Measurements from ENCODE around the gene TERF2IP. TPM values are rescaled to one million over a fixed set of nuclear protein-coding genes. Genes with fewer than 3 reads are reported as not detected.

The TERF2IP gene
- total and polyA plus RNA-seq, 9 of the 15 experiments (the other 6 are each of a cell fraction or from before 2014, with no cell fraction given), result 14.5 to 64.2 (median 47.0) TPM

DNA sequence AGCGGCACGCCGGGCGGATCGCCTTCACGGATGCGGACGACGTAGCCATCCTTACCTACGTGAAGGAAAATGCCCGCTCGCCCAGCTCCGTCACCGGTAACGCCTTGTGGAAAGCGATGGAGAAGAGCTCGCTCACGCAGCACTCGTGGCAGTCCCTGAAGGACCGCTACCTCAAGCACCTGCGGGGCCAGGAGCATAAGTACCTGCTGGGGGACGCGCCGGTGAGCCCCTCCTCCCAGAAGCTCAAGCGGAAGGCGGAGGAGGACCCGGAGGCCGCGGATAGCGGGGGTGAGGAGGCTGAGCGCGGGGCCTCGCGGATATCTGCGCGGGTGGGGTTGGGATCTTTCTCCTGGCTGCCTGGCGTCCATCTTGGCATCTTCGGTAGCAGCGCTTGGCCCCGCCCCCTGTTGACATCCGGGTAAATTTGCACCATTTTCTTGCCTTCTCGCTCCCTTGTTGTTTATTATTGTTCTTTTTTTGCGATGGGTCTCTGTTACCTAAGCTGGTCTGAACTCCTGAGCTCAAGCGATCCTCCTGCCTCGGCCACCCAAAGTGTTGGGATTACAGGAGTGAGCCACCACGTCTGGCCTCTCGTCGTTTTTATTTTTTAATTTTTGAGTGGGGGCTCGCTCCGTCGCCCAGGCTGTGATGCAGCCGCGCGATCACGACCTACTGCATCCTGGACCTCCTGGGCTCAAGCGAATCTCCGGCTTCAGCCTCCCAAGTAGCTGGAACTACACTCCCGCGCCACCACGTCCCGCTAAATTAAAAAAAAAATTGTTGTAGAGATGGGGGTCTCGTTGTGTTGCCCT lies 898 bp downstream of the TERF2IP start (continued):
- TF ChIP-seq, protein P1, sequence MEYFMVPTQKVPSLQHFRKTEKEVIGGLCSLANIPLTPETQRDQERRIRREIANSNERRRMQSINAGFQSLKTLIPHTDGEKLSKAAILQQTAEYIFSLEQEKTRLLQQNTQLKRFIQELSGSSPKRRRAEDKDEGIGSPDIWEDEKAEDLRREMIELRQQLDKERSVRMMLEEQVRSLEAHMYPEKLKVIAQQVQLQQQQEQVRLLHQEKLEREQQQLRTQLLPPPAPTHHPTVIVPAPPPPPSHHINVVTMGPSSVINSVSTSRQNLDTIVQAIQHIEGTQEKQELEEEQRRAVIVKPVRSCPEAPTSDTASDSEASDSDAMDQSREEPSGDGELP (CRISPR knock-in tag; IDR thresholded peaks at IDR 0.05; ENCODE audit: borderline replicate concordance), result peak; percentile 25; the same call in 1 of the 2 replicates
- TF ChIP-seq TAF9B (IDR thresholded peaks at IDR 0.05; ENCODE audit: partially characterized antibody), result peak; percentile 74
- TF ChIP-seq SMARCE1 (IDR thresholded peaks at IDR 0.05), result no peak
- 0 out of 2 replicates have a peak, but pooled peaks have one; percentile 1 for TF ChIP-seq ZNF431 (CRISPR knock-in tag; IDR thresholded peaks at IDR 0.05)
- TF ChIP-seq, protein P2, sequence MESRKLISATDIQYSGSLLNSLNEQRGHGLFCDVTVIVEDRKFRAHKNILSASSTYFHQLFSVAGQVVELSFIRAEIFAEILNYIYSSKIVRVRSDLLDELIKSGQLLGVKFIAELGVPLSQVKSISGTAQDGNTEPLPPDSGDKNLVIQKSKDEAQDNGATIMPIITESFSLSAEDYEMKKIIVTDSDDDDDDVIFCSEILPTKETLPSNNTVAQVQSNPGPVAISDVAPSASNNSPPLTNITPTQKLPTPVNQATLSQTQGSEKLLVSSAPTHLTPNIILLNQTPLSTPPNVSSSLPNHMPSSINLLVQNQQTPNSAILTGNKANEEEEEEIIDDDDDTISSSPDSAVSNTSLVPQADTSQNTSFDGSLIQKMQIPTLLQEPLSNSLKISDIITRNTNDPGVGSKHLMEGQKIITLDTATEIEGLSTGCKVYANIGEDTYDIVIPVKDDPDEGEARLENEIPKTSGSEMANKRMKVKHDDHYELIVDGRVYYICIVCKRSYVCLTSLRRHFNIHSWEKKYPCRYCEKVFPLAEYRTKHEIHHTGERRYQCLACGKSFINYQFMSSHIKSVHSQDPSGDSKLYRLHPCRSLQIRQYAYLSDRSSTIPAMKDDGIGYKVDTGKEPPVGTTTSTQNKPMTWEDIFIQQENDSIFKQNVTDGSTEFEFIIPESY (CRISPR knock-in tag; IDR thresholded peaks at IDR 0.05), result 0 out of 2 replicates have a peak, but pooled peaks have one; percentile 6
- TF ChIP-seq ZC3H4 (CRISPR knock-in tag; IDR thresholded peaks at IDR 0.05; ENCODE audit: borderline replicate concordance), result peak; percentile 68; the same call in 1 of the 2 replicates
- peak; percentile 70 for TF ChIP-seq TAF7 (tag; IDR thresholded peaks at IDR 0.05)
- TF ChIP-seq, protein P3, sequence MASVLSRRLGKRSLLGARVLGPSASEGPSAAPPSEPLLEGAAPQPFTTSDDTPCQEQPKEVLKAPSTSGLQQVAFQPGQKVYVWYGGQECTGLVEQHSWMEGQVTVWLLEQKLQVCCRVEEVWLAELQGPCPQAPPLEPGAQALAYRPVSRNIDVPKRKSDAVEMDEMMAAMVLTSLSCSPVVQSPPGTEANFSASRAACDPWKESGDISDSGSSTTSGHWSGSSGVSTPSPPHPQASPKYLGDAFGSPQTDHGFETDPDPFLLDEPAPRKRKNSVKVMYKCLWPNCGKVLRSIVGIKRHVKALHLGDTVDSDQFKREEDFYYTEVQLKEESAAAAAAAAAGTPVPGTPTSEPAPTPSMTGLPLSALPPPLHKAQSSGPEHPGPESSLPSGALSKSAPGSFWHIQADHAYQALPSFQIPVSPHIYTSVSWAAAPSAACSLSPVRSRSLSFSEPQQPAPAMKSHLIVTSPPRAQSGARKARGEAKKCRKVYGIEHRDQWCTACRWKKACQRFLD (CRISPR knock-in tag; IDR thresholded peaks at IDR 0.05), result peak; percentile 16; the same call in 1 of the 2 replicates
- TF ChIP-seq FOXA3 (CRISPR knock-in tag; conservative IDR thresholded peaks at IDR 0.05 in 1 of 2, IDR thresholded peaks at IDR 0.05 in 1 of 2), result peak; percentile 43 to 65; a peak in 2 of 4 replicates
- TF ChIP-seq, protein P4, sequence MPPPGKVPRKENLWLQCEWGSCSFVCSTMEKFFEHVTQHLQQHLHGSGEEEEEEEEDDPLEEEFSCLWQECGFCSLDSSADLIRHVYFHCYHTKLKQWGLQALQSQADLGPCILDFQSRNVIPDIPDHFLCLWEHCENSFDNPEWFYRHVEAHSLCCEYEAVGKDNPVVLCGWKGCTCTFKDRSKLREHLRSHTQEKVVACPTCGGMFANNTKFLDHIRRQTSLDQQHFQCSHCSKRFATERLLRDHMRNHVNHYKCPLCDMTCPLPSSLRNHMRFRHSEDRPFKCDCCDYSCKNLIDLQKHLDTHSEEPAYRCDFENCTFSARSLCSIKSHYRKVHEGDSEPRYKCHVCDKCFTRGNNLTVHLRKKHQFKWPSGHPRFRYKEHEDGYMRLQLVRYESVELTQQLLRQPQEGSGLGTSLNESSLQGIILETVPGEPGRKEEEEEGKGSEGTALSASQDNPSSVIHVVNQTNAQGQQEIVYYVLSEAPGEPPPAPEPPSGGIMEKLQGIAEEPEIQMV (tag; conservative IDR thresholded peaks at IDR 0.05; ENCODE audit: low read depth), result no peak
- TF ChIP-seq POLR2AphosphoS5 (IDR thresholded peaks at IDR 0.05; ENCODE audit: control insufficient read depth, insufficient read depth, low read depth, low read length), result 0 out of 2 replicates have a peak, but pooled peaks have one; percentile 34
- TF ChIP-seq, protein P5, sequence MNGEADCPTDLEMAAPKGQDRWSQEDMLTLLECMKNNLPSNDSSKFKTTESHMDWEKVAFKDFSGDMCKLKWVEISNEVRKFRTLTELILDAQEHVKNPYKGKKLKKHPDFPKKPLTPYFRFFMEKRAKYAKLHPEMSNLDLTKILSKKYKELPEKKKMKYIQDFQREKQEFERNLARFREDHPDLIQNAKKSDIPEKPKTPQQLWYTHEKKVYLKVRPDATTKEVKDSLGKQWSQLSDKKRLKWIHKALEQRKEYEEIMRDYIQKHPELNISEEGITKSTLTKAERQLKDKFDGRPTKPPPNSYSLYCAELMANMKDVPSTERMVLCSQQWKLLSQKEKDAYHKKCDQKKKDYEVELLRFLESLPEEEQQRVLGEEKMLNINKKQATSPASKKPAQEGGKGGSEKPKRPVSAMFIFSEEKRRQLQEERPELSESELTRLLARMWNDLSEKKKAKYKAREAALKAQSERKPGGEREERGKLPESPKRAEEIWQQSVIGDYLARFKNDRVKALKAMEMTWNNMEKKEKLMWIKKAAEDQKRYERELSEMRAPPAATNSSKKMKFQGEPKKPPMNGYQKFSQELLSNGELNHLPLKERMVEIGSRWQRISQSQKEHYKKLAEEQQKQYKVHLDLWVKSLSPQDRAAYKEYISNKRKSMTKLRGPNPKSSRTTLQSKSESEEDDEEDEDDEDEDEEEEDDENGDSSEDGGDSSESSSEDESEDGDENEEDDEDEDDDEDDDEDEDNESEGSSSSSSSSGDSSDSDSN (IDR thresholded peaks at IDR 0.05; ENCODE audit: borderline replicate concordance in 1 of 2, low read depth in 2 of 2, low read length in 2 of 2), result peak in 1 of 2 experiments; percentile 15; a peak in 1 of 4 replicates
- no peak for TF ChIP-seq ZBTB7A (IDR thresholded peaks at IDR 0.05; ENCODE audit: borderline replicate concordance, control insufficient read depth, low read depth, low read length)
- 0 out of 2 replicates have a peak, but pooled peaks have one; percentile 27 for TF ChIP-seq KAT7 (CRISPR knock-in tag; IDR thresholded peaks at IDR 0.05; ENCODE audit: borderline replicate concordance)
- peak; percentile 65; the same call in 1 of the 2 replicates for TF ChIP-seq KAT8 (IDR thresholded peaks at IDR 0.05; ENCODE audit: low read depth)

All from K562 (cell line).